Peyer's patch (tissue), 4 donors: ENCODE data around the gene EOLA2.

Experiments used
- CTCF ChIP-seq, 6 experiments: fragments of 450-650 bp in 4 of 6; fragments of 200-600 bp in 2 of 6; sonication (generic) in 1 of 6; IDR thresholded peaks; one replicate each; pipeline ENCODE4 v1.5.1; 2017 to 2019; ENCODE audit warnings: antibody characterized with exemption in 6 of 6, mild to moderate bottlenecking in 3 of 6, moderate library complexity in 1 of 6
- POLR2A ChIP-seq, 2 donors: fragments of 450-650 bp; IDR thresholded peaks; one replicate each; pipeline ENCODE4 v1.5.1; 2017; ENCODE audit warnings: antibody characterized with exemption in 2 of 2, mild to moderate bottlenecking in 2 of 2, moderate library complexity in 2 of 2

GRCh38 chrX:149910178-149910695 lies 28.1 kb downstream of the EOLA2 start:
- TF ChIP-seq CTCF (IDR thresholded peaks at IDR 0.05) (no peak), POLR2A (IDR thresholded peaks at IDR 0.05) (no peak)
